Liver (tissue), 9 donors: ENCODE data around the gene LRRC49. TPM values are rescaled to one million over a fixed set of nuclear protein-coding genes. Genes with fewer than 3 reads are reported as not detected.

ENCODE experiments used
- DNase-seq: peaks from one replicate; pipeline ENCODE4 v3.0.0-alpha.2; 2017; ENCODE audit warnings: low spot score
- H3K27ac ChIP-seq, 2 donors: one replicate each; pipeline ENCODE4 v1.7.0; 2013; ENCODE audit warnings: inconsistent platforms in 2 of 2, low read length in 2 of 2, control low read depth in 1 of 2, low read depth in 1 of 2, mild to moderate bottlenecking in 1 of 2
- H3K27me3 ChIP-seq, 4 donors: one replicate each; pipeline versions ENCODE4 v1.6.1 to v1.7.0; 2013; ENCODE audit warnings: low read length in 3 of 4, inconsistent platforms in 1 of 4, mild to moderate bottlenecking in 1 of 4, moderate library complexity in 1 of 4; ENCODE audit not compliant: control insufficient read depth in 4 of 4, insufficient read depth in 4 of 4
- H3K36me3 ChIP-seq, 4 donors: one replicate each; pipeline versions ENCODE4 v1.6.1 to v1.7.0; 2013; ENCODE audit warnings: low read length in 3 of 4, mild to moderate bottlenecking in 3 of 4, low read depth in 1 of 4, moderate library complexity in 1 of 4; ENCODE audit not compliant: control insufficient read depth in 4 of 4, insufficient read depth in 3 of 4
- H3K4me1 ChIP-seq, 4 donors: one replicate each; pipeline versions ENCODE4 v1.6.1 to v1.7.0; 2013; ENCODE audit warnings: low read length in 3 of 4, mild to moderate bottlenecking in 3 of 4, moderate library complexity in 1 of 4; ENCODE audit not compliant: control insufficient read depth in 4 of 4, insufficient read depth in 4 of 4
- H3K4me3 ChIP-seq, 3 donors: one replicate each; pipeline versions ENCODE4 v1.6.1 to v1.7.0; 2013; ENCODE audit warnings: low read length in 3 of 3, control low read depth in 1 of 3, low read depth in 1 of 3, mild to moderate bottlenecking in 1 of 3
- H3K9ac ChIP-seq, 2 donors: one replicate each; pipeline ENCODE4 v1.7.0; 2013; ENCODE audit warnings: low read length in 2 of 2, mild to moderate bottlenecking in 2 of 2, moderate library complexity in 2 of 2, control low read depth in 1 of 2, low read depth in 1 of 2
- H3K9me3 ChIP-seq, 4 donors: one replicate each; pipeline versions ENCODE4 v1.6.1 to v1.7.0; 2013; ENCODE audit warnings: low read length in 3 of 4; ENCODE audit not compliant: control insufficient read depth in 4 of 4
- EGR1 ChIP-seq, 2 donors: IDR thresholded peaks; 2 replicates each; pipeline ENCODE4 v1.6.1; 2016 to 2018; ENCODE audit warnings: antibody characterized with exemption in 2 of 2, low read depth in 2 of 2
- FOXA1 ChIP-seq: IDR thresholded peaks from 2 replicates; pipeline ENCODE4 v1.6.1; 2016; ENCODE audit warnings: antibody characterized with exemption
- GABPA ChIP-seq, 2 donors: IDR thresholded peaks in 1 of 2; conservative IDR thresholded peaks in 1 of 2; 2 replicates each; pipeline ENCODE4 v1.6.1; 2016; ENCODE audit warnings: antibody characterized with exemption in 2 of 2, mild to moderate bottlenecking in 1 of 2, moderate library complexity in 1 of 2
- HNF4A ChIP-seq, 2 donors: conservative IDR thresholded peaks; 2 replicates each; pipeline ENCODE4 v1.6.1; 2016; ENCODE audit warnings: antibody characterized with exemption in 2 of 2, mild to moderate bottlenecking in 2 of 2
- HNF4G ChIP-seq: IDR thresholded peaks from 2 replicates; pipeline ENCODE4 v1.6.1; 2016; ENCODE audit warnings: antibody characterized with exemption
- JUND ChIP-seq, 2 donors: IDR thresholded peaks; 2 replicates each; pipeline ENCODE4 v1.6.1; 2016; ENCODE audit warnings: antibody characterized with exemption in 2 of 2
- NR2F2 ChIP-seq: IDR thresholded peaks from 2 replicates; pipeline ENCODE4 v1.6.1; 2016; ENCODE audit warnings: antibody characterized with exemption
- RAD21 ChIP-seq, 2 donors: IDR thresholded peaks; 2 replicates each; pipeline ENCODE4 v1.6.1; 2016; ENCODE audit warnings: antibody characterized with exemption in 2 of 2, mild to moderate bottlenecking in 2 of 2
- RXRA ChIP-seq, 2 donors: IDR thresholded peaks; 2 replicates each; pipeline ENCODE4 v1.6.1; 2017 to 2018; ENCODE audit warnings: antibody characterized with exemption in 2 of 2, mild to moderate bottlenecking in 1 of 2
- SP1 ChIP-seq: IDR thresholded peaks from 2 replicates; pipeline ENCODE4 v1.6.1; 2018; ENCODE audit warnings: antibody characterized with exemption, mild to moderate bottlenecking
- TAF1 ChIP-seq: conservative IDR thresholded peaks from 2 replicates; pipeline ENCODE4 v1.6.1; 2016; ENCODE audit warnings: antibody characterized with exemption, mild to moderate bottlenecking
- YY1 ChIP-seq: IDR thresholded peaks from 2 replicates; pipeline ENCODE4 v1.6.1; 2016; ENCODE audit warnings: antibody characterized with exemption, mild to moderate bottlenecking
- WGBS: extraction: QIAGEN DNeasy Blood & Tissue Kit; methylation state at CpG from one replicate; pipeline ENCODE4 v1.1.7; 2013; 5-methylcytosine and 5-hydroxymethylcytosine counted together
- polyA plus RNA-seq, 2 donors: library from polyadenylated mRNA; stranded (reverse) in 1 of 2; unstranded in 1 of 2; fragments of 200-250 nt in 1 of 2; fragments of >200 nt in 1 of 2; fragmentation: Nextera tagmentation in 1 of 2; extraction: Ambion mirVana in 1 of 2; gene quantifications; one replicate each; pipeline versions ENCODE4 v1.2.1 to v1.2.3, GENCODE V29; 2013 to 2015
- total RNA-seq, 2 donors: library from RNA; depleted of rRNA; stranded (reverse); fragments of >200 nt; gene quantifications; one replicate each; pipeline ENCODE4 v1.2.3, GENCODE V29; 2014
- TF ChIP-seq, protein P1 (sequence below): fragments of 150-350 bp; IDR thresholded peaks from 2 replicates; pipeline ENCODE4 v1.5.1; 2017; ENCODE audit warnings: improper control_type of control experiment, low read depth, low read length; ENCODE audit not compliant: missing input control
- TF ChIP-seq, protein P2 (sequence below): IDR thresholded peaks from 2 replicates; pipeline ENCODE4 v1.6.1; 2016; ENCODE audit warnings: antibody characterized with exemption
- TF ChIP-seq, protein P3 (sequence below): IDR thresholded peaks from 2 replicates; pipeline ENCODE4 v1.6.1; 2016; ENCODE audit warnings: antibody characterized with exemption
- TF ChIP-seq, protein P4 (sequence below): IDR thresholded peaks from 2 replicates; pipeline ENCODE4 v1.6.1; 2016; ENCODE audit warnings: antibody characterized with exemption
- TF ChIP-seq, protein P5 (sequence below): IDR thresholded peaks from 2 replicates; pipeline ENCODE4 v1.6.1; 2016; ENCODE audit warnings: antibody characterized with exemption, mild to moderate bottlenecking
- donor health status: healthy.
- donor health status: healthy.
- donor health status: healthy.
- donor health status: healthy.
- donor health status: healthy.

LRRC49 gene
- total and polyA plus RNA-seq, 4 donors: 0.20 to 1.1 (median 0.31) TPM

DNA sequence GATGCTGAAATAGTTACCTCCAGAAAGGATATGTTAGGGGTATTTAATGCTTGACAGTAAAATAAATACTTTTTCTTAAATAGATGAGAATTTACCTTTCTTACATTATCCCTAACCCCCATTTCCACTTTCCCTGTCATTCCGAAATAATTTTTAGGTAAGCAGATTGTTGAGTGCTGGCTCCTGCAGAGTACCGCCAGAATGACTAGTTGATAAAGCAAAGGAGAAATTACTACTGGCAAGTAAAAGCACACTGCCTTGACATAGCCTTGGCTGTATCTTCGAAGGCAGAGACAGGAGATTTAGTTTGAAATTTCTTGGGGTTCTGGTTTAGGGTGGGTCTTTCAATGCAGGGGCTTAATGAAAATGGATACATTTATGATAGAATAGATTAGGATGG, 40.8 kb downstream of the LRRC49 start:
- Histone ChIP-seq H3K27ac (no peak overlapping the region), H3K27me3 (no peaks in the 10 kb centered on the region), H3K9ac (no peak overlapping the region), H3K9me3 (no peaks in the 10 kb centered on the region), H3K4me1 (no peaks in the 10 kb centered on the region), H3K4me3 (no peak overlapping the region), H3K36me3 (no peaks in the 10 kb centered on the region)
- WGBS: 59% methylated on average over 3 of the region's 3 CpGs
- DNase-seq: no peak
- no peak for TF ChIP-seq TAF1
- TF ChIP-seq HNF4G: no peak
- TF ChIP-seq RAD21 (IDR thresholded peaks at IDR 0.05): no peak
- no peak for TF ChIP-seq HNF4A (conservative IDR thresholded peaks at IDR 0.05)
- TF ChIP-seq, protein P1, sequence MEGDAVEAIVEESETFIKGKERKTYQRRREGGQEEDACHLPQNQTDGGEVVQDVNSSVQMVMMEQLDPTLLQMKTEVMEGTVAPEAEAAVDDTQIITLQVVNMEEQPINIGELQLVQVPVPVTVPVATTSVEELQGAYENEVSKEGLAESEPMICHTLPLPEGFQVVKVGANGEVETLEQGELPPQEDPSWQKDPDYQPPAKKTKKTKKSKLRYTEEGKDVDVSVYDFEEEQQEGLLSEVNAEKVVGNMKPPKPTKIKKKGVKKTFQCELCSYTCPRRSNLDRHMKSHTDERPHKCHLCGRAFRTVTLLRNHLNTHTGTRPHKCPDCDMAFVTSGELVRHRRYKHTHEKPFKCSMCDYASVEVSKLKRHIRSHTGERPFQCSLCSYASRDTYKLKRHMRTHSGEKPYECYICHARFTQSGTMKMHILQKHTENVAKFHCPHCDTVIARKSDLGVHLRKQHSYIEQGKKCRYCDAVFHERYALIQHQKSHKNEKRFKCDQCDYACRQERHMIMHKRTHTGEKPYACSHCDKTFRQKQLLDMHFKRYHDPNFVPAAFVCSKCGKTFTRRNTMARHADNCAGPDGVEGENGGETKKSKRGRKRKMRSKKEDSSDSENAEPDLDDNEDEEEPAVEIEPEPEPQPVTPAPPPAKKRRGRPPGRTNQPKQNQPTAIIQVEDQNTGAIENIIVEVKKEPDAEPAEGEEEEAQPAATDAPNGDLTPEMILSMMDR: no peak
- no peak for TF ChIP-seq RXRA (IDR thresholded peaks at IDR 0.05)
- TF ChIP-seq, protein P2, sequence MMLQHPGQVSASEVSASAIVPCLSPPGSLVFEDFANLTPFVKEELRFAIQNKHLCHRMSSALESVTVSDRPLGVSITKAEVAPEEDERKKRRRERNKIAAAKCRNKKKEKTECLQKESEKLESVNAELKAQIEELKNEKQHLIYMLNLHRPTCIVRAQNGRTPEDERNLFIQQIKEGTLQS: no peak
- no peak for TF ChIP-seq GABPA (IDR thresholded peaks at IDR 0.05 in 1 of 2, conservative IDR thresholded peaks at IDR 0.05 in 1 of 2)
- TF ChIP-seq JUND (IDR thresholded peaks at IDR 0.05): no peak
- TF ChIP-seq NR2F2: no peak

DNA sequence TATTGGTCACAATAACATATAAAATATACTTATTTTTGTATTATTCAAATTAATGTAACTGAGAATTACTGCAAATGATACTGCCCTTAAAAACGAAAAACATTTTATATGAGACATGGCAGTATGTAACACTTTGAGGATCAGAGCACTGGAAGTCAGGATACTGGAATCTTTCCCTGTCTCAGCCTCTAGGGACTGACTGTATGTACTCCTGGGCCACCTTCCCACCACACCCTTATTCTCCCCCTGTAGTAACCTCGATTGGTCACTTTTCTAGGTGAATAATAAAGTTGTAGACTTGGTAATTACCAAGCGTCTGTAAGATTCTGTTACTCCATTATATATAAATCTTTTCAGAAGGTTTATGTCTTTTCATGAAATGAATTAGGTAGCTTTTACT, 43.0 kb downstream of the LRRC49 start:
- TF ChIP-seq EGR1 (IDR thresholded peaks at IDR 0.05; ENCODE audit: low read depth in 2 of 2) (no peak), NR2F2 (no peak), RXRA (IDR thresholded peaks at IDR 0.05) (no peak), YY1 (no peak), HNF4G (no peak), RAD21 (IDR thresholded peaks at IDR 0.05) (no peak), SP1 (no peak), TAF1 (no peak), FOXA1 (no peak), JUND (IDR thresholded peaks at IDR 0.05) (no peak)
- TF ChIP-seq, protein P3, sequence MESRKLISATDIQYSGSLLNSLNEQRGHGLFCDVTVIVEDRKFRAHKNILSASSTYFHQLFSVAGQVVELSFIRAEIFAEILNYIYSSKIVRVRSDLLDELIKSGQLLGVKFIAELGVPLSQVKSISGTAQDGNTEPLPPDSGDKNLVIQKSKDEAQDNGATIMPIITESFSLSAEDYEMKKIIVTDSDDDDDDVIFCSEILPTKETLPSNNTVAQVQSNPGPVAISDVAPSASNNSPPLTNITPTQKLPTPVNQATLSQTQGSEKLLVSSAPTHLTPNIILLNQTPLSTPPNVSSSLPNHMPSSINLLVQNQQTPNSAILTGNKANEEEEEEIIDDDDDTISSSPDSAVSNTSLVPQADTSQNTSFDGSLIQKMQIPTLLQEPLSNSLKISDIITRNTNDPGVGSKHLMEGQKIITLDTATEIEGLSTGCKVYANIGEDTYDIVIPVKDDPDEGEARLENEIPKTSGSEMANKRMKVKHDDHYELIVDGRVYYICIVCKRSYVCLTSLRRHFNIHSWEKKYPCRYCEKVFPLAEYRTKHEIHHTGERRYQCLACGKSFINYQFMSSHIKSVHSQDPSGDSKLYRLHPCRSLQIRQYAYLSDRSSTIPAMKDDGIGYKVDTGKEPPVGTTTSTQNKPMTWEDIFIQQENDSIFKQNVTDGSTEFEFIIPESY: no peak
- TF ChIP-seq, protein P1: no peak
- TF ChIP-seq, protein P4, sequence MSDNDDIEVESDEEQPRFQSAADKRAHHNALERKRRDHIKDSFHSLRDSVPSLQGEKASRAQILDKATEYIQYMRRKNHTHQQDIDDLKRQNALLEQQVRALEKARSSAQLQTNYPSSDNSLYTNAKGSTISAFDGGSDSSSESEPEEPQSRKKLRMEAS: no peak
- TF ChIP-seq, protein P2: no peak
- TF ChIP-seq, protein P5, sequence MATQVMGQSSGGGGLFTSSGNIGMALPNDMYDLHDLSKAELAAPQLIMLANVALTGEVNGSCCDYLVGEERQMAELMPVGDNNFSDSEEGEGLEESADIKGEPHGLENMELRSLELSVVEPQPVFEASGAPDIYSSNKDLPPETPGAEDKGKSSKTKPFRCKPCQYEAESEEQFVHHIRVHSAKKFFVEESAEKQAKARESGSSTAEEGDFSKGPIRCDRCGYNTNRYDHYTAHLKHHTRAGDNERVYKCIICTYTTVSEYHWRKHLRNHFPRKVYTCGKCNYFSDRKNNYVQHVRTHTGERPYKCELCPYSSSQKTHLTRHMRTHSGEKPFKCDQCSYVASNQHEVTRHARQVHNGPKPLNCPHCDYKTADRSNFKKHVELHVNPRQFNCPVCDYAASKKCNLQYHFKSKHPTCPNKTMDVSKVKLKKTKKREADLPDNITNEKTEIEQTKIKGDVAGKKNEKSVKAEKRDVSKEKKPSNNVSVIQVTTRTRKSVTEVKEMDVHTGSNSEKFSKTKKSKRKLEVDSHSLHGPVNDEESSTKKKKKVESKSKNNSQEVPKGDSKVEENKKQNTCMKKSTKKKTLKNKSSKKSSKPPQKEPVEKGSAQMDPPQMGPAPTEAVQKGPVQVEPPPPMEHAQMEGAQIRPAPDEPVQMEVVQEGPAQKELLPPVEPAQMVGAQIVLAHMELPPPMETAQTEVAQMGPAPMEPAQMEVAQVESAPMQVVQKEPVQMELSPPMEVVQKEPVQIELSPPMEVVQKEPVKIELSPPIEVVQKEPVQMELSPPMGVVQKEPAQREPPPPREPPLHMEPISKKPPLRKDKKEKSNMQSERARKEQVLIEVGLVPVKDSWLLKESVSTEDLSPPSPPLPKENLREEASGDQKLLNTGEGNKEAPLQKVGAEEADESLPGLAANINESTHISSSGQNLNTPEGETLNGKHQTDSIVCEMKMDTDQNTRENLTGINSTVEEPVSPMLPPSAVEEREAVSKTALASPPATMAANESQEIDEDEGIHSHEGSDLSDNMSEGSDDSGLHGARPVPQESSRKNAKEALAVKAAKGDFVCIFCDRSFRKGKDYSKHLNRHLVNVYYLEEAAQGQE: no peak
- no peak for DNase-seq
- WGBS: 86% methylated on average over 3 of the region's 3 CpGs
- Histone ChIP-seq H3K9ac (no peak overlapping the region), H3K27me3 (no peaks in the 10 kb centered on the region), H3K9me3 (no peaks in the 10 kb centered on the region), H3K4me1 (no peaks in the 10 kb centered on the region), H3K4me3 (no peak overlapping the region), H3K36me3 (no peaks in the 10 kb centered on the region), H3K27ac (no peak overlapping the region)
